GM19395 (cell line): ENCODE measurements around the gene HBQ1.
"Not testable (repeated sequence)": the region's sequence is repeated elsewhere in the genome, so short reads cannot be mapped to it uniquely, and the experiment has no call there.

Experiments used
- ATAC-seq: cut with Tn5 transposase; IDR thresholded peaks from one replicate; pipeline ENCODE4 v1.9.1; 2021; ENCODE audit warnings: mild to moderate bottlenecking, moderate library complexity; ENCODE audit not compliant: unreplicated experiment

Gene HBQ1

DNA sequence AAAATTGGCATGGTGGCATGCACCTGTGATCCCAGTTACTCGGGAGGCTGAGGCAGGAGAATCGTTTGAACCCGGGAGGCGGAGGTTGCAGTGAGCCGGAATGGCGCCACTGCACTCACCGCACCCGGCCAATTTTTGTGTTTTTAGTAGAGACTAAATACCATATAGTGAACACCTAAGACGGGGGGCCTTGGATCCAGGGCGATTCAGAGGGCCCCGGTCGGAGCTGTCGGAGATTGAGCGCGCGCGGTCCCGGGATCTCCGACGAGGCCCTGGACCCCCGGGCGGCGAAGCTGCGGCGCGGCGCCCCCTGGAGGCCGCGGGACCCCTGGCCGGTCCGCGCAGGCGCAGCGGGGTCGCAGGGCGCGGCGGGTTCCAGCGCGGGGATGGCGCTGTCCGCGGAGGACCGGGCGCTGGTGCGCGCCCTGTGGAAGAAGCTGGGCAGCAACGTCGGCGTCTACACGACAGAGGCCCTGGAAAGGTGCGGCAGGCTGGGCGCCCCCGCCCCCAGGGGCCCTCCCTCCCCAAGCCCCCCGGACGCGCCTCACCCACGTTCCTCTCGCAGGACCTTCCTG, at the start of gene HBQ1:
Gene HBQ1, plus strand, starts transcription at position 359 of the 575 bp plus-strand sequence. Its CDS starts 28 bp downstream, at position 387.
- ATAC-seq, result no peak

DNA sequence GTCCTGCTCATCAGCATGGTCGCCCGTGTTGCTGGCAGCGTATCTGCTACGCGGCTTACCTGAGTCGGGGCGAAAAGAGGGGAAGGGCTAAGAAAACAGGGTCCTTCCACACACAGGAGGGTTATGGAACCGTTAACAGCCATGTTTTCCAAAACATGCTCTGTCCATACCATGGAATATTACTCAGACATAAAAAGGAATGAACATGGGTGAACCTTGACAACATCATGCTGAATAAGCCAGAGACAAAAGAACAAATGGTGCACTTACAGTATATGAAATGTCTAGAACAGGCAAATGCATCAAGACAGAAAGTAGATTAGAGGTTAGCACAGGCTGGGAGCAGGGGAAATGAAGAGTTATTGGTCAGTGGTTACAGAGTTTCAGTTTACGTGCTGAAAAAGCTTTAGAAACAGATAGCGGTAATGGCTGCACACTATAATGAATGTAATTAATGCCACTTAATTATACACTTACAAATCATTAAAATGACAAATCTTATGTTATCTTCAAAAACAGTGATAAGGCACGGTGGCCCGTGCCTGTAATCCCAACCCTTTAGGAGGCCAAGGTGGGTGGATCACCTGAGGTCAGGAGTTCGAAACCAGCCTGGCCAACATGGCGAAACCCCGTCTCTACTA, 49.6 kb upstream of the HBQ1 start:
- ATAC-seq, result no peak

DNA sequence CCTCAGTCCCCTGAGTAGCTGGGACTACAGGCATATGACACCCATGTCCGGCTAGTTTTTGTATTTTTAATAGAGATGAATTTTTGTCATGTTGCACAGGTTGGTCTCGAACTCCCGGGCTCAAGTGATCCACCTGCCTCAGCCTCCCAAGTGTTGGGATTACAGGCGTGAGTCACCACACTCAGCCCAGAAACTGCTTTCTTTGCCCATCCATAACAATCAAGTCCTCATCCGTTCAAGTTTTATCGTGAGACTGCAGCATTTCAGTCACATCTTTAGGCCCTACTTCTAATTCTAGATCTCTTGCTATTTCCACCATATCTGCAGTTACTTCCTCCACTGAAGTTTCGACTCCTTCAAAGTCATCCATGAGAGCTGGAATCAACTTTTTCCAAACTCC, 48.1 kb upstream of the HBQ1 start:
- ATAC-seq, result no peak

DNA sequence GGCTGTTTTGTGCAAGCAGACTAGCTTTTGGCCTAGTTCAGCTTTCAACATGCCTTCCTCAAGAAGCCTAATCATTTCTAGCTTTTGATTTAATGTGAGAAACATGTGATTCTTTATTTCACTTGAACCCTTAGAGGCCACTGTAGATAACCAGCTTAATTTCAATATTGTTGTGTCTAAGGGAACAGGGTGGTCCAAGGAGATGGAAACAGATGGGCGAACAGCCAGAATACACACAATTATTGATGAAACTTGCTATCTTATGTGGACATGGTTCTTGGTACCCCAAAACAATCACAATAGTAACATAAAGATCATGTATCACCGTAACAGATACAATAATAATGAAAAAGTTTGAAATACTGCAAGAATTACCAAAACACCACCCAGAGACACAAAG, 46.5 kb upstream of the HBQ1 start:
- no peak for ATAC-seq

DNA sequence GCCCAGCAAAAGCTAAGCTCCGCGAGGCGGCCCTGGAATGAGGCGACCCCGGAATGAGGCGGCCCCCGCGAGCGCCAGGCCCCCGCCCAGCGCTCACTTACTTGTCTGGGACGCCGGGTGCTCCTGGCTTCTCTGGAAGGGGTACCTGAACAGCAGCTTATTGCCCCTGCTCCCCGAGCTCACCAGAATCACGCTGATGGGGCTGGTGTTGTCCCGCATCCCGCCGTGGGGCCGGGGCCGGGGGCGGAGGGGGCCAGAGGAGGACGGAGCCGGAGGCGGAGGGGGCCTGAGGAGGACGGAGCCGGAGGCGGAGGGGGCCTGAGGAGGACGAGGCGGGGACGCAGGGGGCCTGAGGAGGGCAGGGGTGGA, 42.2 kb upstream of the HBQ1 start:
- ATAC-seq, result no peak

DNA sequence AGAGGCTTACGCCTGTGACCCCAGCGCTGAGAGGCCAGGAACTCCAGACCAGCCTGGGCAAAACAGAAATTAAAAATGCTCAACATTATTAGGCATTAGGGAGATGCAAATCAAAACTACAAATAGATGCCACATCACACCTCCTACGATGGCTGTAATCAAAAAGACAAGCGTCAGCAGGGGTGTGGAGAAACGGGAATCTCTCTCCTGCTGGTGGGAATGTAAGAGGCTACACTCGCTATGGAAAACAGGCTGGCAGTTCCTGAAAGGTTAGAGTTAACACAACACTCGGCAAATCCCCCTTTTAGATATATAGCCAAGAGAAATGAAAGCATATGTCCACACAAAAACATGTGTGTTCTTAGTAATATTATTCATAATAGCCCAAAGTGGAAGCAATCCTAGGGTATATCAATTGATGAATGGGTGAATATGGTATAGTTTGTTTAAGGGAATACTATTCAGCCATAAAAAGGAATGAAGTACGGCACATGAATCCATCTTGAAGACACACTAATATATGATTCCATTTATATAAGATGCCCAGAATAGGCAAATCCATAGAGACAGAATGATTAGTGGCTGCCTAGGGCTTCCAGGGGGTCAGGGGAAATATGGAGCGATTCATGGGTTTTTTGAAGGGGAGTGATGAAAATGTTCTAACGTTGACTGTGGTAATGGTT, 39.9 kb upstream of the HBQ1 start:
- ATAC-seq, result no peak

DNA sequence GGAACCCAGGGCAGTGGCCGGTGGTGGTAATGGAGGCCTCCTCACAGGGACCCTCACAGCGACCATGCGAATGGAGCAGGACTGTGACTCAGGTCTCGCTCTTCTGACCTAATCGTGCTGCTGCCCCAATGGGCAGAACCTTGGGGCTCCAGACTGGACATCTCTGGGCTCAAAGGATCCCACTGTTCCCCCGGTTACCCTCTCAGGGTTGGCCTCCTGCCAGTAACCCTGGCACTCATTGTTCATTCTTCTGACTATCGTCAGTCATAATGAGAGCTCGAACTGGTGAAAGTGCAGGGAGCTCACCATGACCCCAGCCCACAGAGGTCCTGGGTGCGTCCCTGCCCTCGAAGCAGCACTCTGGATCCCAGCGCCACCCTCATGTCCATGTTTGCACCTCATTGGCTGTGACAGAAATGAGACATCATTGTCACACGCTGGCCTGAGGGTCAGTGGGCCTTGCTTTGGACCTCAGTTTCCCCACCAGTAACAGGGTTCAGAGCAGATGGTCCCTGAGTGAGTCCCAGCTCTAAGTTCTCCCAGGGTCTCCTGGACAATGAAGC, 37.8 kb upstream of the HBQ1 start:
- ATAC-seq, result no peak

DNA sequence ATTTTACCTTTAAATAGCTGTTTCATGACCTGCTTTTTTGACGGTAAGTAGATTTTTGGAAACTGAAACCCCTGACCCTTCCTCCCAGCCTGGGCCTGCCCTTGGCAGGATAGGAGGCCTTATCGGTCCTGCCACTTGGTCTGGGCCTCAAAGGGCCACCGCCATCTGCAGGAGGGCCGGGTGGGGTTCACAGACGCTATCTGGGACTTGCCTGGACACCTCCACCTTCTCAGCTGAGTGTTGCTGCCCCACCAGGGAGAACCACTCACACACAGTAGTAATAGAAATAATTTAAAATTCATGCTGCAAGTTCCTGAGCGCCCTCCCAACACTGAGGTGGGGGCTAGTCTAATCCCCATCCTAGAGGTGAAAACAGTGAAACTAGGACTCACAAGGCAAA, 37.2 kb upstream of the HBQ1 start:
- no peak for ATAC-seq

DNA sequence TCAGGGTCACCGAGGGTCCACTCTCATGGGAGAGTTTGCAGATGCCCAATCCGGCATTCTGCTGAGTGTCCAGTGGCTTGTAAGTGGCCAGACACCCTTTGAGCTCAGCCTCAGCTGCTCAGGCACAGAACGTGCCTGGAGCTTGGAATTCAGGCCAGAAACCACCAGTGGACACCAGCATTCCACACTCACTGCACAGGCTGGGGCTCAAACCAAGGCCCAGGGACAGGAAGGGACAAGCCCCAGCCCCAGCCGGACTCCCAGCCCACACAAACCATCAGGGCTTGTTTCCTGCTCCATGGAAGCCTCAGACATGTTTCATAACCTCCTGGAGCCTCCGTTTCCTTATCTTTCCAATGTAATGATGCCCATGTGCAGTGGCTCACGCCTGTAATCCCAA, 36.8 kb upstream of the HBQ1 start:
- no peak for ATAC-seq

DNA sequence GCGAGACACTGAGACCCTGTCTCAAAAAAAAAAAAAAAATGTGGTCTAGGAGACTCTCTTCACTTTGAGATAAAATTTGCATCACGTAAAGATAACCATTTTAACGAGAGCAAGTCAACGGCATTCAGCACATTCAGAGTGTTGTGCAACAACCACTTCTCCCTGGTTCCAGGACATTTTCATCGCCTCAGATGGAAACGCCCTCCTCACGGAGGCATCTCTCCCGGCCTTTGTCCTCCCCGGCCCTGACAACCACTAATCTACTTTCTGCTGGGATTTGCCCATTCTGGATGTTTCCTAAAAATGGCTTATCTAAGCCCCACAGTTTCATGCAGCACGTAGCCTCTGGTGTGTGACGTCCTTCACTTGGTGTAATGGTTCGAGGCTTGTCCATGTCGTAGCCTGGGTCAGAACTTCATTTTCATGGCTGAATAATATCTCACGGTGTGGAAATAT, 35.4 kb upstream of the HBQ1 start:
- ATAC-seq, result no peak

DNA sequence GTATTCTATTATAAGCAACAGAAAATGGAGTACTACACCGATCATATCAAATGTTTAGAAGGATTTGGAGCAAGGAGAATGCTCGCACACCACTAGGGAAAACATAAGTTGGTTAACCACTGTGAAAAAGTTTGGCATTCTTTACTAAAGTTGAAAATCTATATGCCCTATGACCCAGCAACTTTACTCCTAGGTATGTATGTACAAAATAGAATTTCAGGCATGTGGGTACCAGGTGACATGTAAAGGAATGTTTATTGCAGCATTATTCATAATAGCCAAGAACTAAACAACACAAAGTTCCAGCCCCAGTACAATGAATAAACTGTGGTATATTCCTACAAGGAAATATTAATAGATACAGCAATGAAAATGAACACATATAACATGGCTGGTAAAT, 33.6 kb upstream of the HBQ1 start:
- no peak for ATAC-seq

DNA sequence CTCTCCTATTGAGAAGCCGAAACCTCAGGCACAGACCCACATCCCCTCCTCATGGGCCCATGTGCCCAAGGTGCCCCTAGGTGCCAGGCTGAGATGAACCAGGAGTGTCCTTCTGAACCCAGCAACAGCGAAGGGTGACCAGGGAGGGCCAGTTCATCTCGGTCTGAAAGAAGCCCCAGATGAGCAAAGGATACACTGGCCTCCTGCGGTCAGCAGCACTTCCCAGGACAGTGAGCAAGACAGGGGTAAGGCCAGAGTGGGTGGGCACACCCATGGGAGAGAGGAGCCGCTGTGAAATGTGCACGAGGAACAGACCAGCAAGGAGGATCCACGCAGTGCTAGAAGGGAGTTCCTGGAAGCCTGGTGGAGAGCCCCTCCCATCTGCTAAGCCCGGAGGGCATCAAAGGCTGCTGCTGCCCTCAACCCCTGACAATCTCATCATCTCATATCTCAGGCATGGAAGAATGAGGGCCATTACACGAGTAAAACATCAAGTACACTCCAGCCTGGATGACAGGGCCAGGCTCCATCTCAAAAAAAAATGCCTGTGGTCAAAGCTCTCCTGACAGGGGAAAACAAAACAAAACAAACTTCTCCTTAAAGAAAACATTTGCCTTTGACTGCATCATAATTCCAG, 31.1 kb upstream of the HBQ1 start:
- ATAC-seq, result no peak

DNA sequence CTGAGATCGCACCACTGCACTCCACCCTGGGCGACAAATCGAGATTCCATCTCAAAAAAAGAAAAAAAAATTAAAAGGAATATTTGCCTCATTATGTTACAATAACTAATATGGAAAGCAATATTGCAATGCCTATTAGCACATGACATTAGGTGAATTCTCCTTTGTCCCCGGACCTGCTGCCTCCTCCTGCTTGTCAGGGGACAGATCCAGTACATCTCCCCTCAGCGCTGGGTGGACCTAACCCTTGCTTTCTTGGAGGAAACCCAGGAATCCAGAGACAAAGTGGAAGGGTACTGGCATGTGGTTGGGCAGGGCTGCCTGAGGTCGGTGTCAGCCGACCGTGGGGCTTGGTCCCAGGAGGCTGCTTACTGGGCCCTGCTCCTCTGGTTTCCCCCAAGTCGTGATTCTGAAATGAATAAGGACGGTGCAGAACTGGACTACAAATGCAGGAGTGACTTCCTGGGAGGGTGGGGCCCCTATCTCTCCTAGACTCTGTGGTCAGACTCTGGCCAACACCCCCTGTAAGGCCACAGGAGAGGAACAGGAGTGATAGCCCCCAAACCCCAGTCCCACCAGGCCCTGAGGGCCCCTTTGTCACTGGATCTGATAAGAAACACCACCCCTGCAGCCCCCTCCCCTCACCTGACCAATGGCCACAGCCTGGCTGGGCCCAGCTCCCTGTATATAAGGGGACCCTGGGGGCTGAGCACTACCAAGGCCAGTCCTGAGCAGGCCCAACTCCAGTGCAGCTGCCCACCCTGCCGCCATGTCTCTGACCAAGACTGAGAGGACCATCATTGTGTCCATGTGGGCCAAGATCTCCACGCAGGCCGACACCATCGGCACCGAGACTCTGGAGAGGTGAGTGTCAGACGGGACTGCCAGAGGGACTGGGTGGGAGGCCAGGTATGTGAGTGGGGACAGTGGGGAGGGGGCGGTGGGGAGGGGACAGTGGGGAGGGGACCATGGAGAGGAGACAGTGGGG, 27.8 kb upstream of the HBQ1 start, which contains the start of gene HBZ:
Gene HBZ, plus strand, starts transcription at position 504 of the 988 bp plus-strand sequence. Its CDS starts 266 bp downstream, at position 770.
- ATAC-seq, result no peak

DNA sequence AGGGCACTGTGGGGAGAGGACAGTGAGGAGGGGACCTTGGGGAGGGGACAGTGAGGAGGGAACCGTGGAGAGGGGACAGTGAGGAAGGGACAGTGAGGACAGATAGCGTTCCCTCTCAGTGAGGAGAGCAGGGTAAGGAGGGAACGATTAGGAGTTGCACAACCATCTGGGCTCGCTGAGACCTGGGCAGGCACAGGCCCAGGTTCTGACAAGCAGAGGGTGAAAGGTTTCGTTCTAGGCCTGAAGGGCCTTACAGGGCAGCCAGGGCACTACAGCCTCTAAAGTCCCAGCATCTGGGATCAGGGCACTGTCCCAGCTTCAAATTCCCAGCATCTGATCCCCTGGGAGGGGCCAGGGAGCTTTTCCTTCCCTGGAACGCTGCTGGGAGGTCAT, 27.1 kb upstream of the HBQ1 start:
- ATAC-seq, result not testable (repeated sequence)

DNA sequence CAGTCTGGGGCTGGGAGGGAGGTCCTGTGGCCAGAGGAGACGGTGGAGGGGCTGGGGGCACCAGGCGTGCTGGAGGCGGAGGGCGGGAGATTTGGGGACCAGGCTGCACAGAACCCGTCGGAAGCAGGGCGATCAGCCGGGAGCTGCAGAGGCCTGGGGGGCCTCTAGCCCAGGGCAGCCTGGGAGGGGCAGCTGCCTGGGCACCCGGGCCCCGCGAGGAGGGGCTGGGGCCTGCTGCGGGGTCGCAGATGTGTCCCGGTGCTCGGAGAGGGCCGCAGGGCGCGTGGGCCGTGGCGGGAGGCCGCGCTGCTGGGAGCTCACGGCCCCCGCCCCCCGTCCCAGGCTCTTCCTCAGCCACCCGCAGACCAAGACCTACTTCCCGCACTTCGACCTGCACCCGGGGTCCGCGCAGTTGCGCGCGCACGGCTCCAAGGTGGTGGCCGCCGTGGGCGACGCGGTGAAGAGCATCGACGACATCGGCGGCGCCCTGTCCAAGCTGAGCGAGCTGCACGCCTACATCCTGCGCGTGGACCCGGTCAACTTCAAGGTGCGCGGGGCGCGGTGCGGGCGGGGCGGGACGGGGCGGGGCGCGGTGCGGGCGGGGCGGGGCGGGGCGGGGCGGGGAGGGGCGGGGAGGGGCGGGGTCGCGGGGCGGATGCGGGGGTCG, 26.6 kb upstream of the HBQ1 start:
- ATAC-seq, result not testable (repeated sequence)

DNA sequence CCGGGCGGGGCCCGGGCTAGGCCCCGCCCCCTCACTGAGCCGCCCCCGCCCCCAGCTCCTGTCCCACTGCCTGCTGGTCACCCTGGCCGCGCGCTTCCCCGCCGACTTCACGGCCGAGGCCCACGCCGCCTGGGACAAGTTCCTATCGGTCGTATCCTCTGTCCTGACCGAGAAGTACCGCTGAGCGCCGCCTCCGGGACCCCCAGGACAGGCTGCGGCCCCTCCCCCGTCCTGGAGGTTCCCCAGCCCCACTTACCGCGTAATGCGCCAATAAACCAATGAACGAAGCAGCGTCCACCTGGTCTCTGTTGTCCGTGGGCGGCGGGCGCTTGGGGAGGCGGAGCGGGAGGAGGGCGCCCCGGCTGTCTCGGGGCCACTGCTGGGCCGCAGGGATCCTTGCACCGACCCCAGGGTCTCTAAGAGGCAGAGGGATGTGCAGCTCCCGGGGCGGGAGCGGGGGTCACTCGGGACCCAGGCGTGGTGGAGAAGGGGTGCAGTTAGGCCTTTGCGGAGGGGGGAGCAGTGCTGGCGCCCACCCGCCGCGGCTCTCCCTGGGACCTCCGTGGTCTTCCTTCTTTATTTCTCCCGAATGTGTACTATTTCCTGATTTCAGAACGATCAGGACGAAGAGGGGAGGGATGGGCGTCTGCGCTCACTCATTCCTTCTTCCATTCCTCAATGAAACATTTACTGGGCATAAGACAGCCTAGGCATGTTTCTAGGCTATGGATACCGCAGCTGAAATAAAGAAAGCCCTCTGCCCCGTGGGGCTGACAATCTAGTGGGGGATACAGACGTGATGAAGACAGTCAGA, 25.8 kb upstream of the HBQ1 start:
- no peak for ATAC-seq

DNA sequence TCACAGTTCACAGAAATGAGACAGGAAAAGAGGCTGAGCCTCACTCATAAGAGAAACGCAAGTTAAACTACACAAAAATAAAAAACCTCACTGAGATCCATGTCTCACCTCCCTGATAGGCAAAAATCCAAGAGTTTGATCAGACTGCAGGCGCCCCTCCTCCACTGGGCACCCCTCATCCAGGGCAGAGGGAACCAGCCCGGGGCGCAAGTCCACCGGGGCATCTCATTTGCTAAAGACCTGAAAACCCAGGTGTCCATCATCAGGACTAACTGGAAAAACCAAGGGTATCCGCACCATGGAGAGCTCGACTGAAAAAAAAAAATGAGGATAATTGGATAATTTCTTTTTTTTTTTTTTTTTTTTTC, 25.2 kb upstream of the HBQ1 start:
- ATAC-seq, result no peak

DNA sequence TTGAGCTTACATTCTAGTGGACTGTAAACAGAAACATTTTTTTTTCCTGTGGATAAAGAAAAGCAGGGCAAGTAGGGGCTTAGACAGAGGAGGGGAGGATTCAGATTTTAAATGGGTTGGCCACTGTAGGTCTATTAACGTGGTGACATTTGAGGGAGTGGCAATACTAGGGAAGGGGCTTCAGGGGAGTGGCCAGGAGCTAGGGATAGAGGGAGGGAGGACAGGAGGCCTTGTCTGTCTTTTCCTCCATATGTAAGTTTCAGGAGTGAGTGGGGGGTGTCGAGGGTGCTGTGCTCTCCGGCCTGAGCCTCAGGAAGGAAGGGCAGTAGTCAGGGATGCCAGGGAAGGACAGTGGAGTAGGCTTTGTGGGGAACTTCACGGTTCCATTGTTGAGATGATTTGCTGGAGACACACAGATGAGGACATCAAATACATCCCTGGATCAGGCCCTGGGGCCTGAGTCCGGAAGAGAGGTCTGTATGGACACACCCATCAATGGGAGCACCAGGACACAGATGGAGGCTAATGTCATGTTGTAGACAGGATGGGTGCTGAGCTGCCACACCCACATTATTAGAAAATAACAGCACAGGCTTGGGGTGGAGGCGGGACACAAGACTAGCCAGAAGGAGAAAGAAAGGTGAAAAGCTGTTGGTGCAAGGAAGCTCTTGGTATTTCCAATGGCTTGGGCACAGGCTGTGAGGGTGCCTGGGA, 21.0 kb upstream of the HBQ1 start:
- no peak for ATAC-seq
